Right lobe of liver (tissue), 6 donors: ENCODE results near the gene PAN2. TPM values are rescaled to one million over a fixed set of nuclear protein-coding genes. Genes with fewer than 3 reads are reported as not detected.

Experiments used
- ATAC-seq, 4 donors: fragments of 200-7000 bp; cut with Tn5 transposase; one replicate each; pipeline ENCODE4 v1.9.1; 2020; ENCODE audit warnings: mild to moderate bottlenecking in 4 of 4, moderate library complexity in 4 of 4
- DNase-seq, 3 donors: peaks; one replicate each; pipeline ENCODE4 v3.0.0-alpha.2; 2020
- H3K27ac ChIP-seq, 3 donors: fragments of 200-600 bp; one replicate each; pipeline ENCODE4 v1.8.0; 2022
- H3K27me3 ChIP-seq, 2 donors: fragments of 200-600 bp; one replicate each; pipeline ENCODE4 v1.8.0; 2022
- H3K36me3 ChIP-seq, 4 donors: fragments of 200-600 bp; sonication (generic) in 1 of 4; one replicate each; pipeline versions ENCODE4 v1.5.1 to v1.8.0; 2017 to 2022; ENCODE audit warnings: control low read depth in 1 of 4
- H3K4me1 ChIP-seq, 4 donors: fragments of 200-600 bp; sonication (generic) in 1 of 4; one replicate each; pipeline versions ENCODE4 v1.5.1 to v1.8.0; 2017 to 2022; ENCODE audit warnings: control low read depth in 1 of 4
- H3K4me3 ChIP-seq, 3 donors: fragments of 200-600 bp; one replicate each; pipeline ENCODE4 v1.8.0; 2022
- H3K9me3 ChIP-seq, 4 donors: fragments of 200-600 bp; sonication (generic) in 1 of 4; one replicate each; pipeline versions ENCODE4 v1.5.1 to v1.8.0; 2017 to 2022; ENCODE audit warnings: control low read depth in 1 of 4
- CTCF ChIP-seq, 4 donors: fragments of 200-600 bp in 3 of 4; fragments of 450-650 bp in 1 of 4; IDR thresholded peaks; one replicate each; pipeline versions ENCODE4 v1.5.1 to v1.8.0; 2016 to 2022; ENCODE audit warnings: antibody characterized with exemption in 4 of 4, mild to moderate bottlenecking in 2 of 4
- POLR2A ChIP-seq: fragments of 450-650 bp; IDR thresholded peaks from one replicate; pipeline ENCODE4 v1.6.1; 2017; ENCODE audit warnings: antibody characterized with exemption, mild to moderate bottlenecking
- WGBS: methylation state at CpG from one replicate; pipeline ENCODE4 v1.1.6; 2018; ENCODE audit warnings: low coverage, low lambda C conversion rate; ENCODE audit not compliant: insufficient coverage; ENCODE audit errors: missing lambda C conversion rate; 5-methylcytosine and 5-hydroxymethylcytosine counted together
- intact Hi-C, 2 donors: fragments of 100-400 bp; cut with DNase I; formaldehyde crosslinking; loops; one replicate each; pipeline versions ENCODE4 v1.11.2 to v1.14.1; 2022
- total RNA-seq, 6 experiments: library from RNA; depleted of rRNA in 2 of 6; stranded (reverse); fragments of >200 nt in 2 of 6; fragmentation: NEBNext Ultra II Directional in 3 of 6; extraction: Animal tissue kit (Norgen Biotek cat#: 25700) in 3 of 6; gene quantifications; one replicate each; pipeline versions ENCODE4 v1.1.0 to v1.2.4, GENCODE V29; 2016 to 2023
- donor health status: DM: no; HTN: yes; CAD: no.
- donor health status: DM: no; HTN: no; CAD: no.
- donor health status: DM: no; HTN: no; CAD: no.
- donor health status: DM: no; HTN: yes; CAD: no.
- donor health status: DM: no; HTN: yes; CAD: no.

Gene PAN2
- total RNA-seq, 6 experiments from 2014 or later, result 21.7 to 109 (median 57.7) TPM

DNA sequence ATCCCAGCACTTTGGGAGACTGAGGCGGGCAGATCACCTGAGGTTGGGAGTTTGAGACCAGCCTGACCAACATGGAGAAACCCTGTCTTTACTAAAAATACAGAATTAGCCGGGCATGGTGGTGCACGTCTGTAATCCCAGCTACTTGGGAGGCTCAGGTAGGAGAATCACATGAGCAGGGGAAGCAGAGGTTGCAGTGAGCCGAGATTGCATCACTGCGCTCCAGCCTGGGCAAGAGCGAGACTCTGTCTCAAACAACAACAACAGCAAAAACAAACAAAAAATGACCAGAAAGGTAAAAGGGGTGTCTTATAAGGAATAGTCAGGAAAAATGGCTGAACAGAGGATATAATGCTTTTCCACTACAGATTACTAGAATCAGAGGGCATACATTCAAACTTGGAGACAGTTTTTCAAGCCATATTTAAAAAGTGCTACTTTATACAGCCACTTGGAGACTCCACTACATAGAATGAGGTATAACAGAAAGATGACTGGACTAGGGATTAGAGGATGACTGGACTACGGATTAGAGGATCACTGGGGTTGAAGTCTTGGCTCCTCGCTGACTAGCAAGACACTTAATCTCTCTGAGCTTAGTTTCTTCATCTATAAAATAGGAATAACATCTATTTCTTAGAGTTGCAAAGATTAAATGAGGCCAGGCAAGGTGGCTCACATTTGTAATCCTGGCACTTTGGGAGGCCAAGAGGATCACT, 28.8 kb downstream of the PAN2 start:
- DNase-seq (peak in 1 of 3 donors; percentile 67), ATAC-seq (no peak)
- Histone ChIP-seq H3K36me3 (peaks cover 0 to 16% (median 7%) of the 10 kb centered on the region in 4 donors), H3K27ac (peak overlapping the region in 1 of 3 donors; percentile 54), H3K9me3 (no peaks in the 10 kb centered on the region), H3K27me3 (no peaks in the 10 kb centered on the region), H3K4me1 (peaks cover 0 to 49% (median 18%) of the 10 kb centered on the region in 4 donors), H3K4me3 (no peak overlapping the region)
- intact Hi-C loops, result no loop called here
- WGBS, result 71% methylated on average over 8 of the region's 8 CpGs
- no peak for TF ChIP-seq CTCF (IDR thresholded peaks at IDR 0.05)
- no peak for TF ChIP-seq POLR2A

DNA sequence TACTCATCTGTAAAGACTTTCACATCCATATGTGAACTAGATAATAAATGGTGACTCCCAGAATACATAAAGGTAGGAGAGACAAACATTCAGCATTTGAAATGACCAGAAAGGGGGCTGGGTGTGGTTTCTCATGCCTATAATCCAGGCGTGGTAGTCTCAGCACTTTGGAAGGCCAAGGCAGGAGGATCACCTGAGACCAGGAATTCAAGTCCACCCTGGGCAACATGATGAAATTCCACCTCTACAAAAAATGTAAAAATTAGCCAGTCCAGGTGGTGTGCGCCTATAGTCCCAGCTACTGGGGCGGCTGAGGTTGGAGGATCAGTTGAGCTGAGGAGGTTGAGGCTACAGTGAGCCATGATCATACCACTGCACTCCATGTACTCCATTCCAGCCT, 29.5 kb downstream of the PAN2 start:
- WGBS, result 86% methylated on average over 1 of the region's 3 CpGs
- ATAC-seq, result no peak
- no peaks in the 10 kb centered on the region for H3K9me3 ChIP-seq
- peak overlapping the region in 1 of 3 donors; percentile 54 for H3K27ac ChIP-seq
- no peaks in the 10 kb centered on the region for H3K27me3 ChIP-seq
- H3K4me1 ChIP-seq, result peaks cover 0 to 50% (median 20%) of the 10 kb centered on the region in 4 donors
- intact Hi-C loops, result no loop called here
- DNase-seq, result no peak
- H3K36me3 ChIP-seq, result peaks cover 0 to 14% (median 6%) of the 10 kb centered on the region in 4 donors
- no peak overlapping the region for H3K4me3 ChIP-seq
- TF ChIP-seq POLR2A (no peak), CTCF (IDR thresholded peaks at IDR 0.05) (no peak)

- TF ChIP-seq POLR2A (no peak), CTCF (IDR thresholded peaks at IDR 0.05) (no peak)
- Histone ChIP-seq H3K4me3 (peak overlapping the region; percentile 35 to 94 (median 79)), H3K9me3 (no peaks in the 10 kb centered on the region), H3K27me3 (no peaks in the 10 kb centered on the region), H3K27ac (peak overlapping the region; percentile 46 to 96 (median 92)), H3K36me3 (peaks cover 0 to 8% (median 0%) of the 10 kb centered on the region in 4 donors), H3K4me1 (peaks cover 0 to 77% (median 25%) of the 10 kb centered on the region in 4 donors)
- intact Hi-C loops, result no loop called here
- peak in 2 of 4 donors; percentile 0 to 1 for ATAC-seq
- 32% methylated on average over 18 of the region's 21 CpGs for WGBS
- DNase-seq, result no peak
Measured at GRCh38 chr12:56300644-56301464, 32.9 kb downstream of the PAN2 start.

- H3K4me3 ChIP-seq, result peak within 1 kb of the TSS; percentile 79 to 99 (median 94)
- ATAC-seq, result peak; percentile 90 to 98 (median 92)
- WGBS, result 0% methylated on average over 24 of the region's 63 CpGs
- DNase-seq, result peak; percentile 99 to 100 (median 100)
- H3K4me1 ChIP-seq, result peaks cover 0 to 72% (median 24%) of the 10 kb centered on the region in 4 donors
- no peak for TF ChIP-seq CTCF (IDR thresholded peaks at IDR 0.05)
- TF ChIP-seq POLR2A, result peak; percentile 83
- intact Hi-C loops, result no loop called here
- H3K36me3 ChIP-seq, result peaks cover 0 to 5% (median 0%) of the 10 kb centered on the region in 4 donors
- no peaks in the 10 kb centered on the region for H3K27me3 ChIP-seq
- peak within 1 kb of the TSS; percentile 46 to 96 (median 92) for H3K27ac ChIP-seq
- no peaks in the 10 kb centered on the region for H3K9me3 ChIP-seq
Measured at GRCh38 chr12:56299853-56300643, 33.8 kb downstream of the PAN2 start, which contains the start of gene CS. Gene CS, minus strand, starts transcription at chr12:56300330. Its CDS starts 129 bp downstream, at chr12:56300201.
